ENCODE measurements around the gene SAPCD1.
A peak's percentile ranks its signal among the peaks of the same experiment; 100 is the strongest.
"Not testable (repeated sequence)": the region's sequence is repeated elsewhere in the genome, so short reads cannot be mapped to it uniquely, and the experiment has no call there.

Gene SAPCD1

DNA sequence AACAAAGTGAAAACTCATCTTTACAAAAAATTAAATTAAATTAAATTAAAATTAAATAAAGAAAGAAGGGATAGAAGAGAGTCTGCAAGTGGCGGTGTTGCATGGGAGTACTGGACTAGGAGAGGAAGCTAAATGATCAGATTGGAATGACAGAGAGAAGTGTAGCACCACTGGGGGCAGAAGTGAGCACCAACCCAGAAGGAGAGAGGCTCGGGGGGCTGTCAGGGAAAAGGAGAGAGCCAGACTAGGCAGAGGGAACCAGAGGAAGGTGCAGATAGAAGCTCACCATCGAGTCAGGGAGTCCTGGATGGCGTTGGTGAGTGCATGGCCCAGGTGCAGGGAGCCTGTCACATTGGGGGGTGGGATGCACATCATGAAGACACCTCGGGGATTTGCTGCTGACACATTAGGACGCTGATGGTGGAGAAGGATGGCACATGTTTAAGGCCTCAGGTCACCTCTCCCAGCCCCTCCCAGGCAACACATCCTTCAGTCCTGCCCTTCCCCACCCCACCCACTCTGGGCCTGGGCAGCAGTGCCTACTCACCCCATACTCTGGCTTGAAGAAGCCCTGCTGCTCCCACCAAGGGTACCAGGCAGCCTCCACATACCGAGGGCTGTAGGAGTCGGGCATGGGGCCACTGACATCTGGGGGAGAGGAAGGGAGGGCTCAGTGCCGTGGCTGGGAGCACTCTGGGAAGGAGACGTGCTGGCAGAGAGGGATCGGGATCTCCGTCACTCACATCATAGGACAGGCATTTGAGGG lies 29.1 kb downstream of the SAPCD1 start:
- Histone ChIP-seq H2AK5ac (ENCODE audit: low read length) (no peak overlapping the region), H2BK5ac (ENCODE audit: low read depth, low read length, poor library complexity) (no peak overlapping the region), H2BK120ac (ENCODE audit: insufficient read depth, low read length, poor library complexity) (no peak overlapping the region), H3K27me3 (ENCODE audit: insufficient read depth, low read length) (no peaks in the 10 kb centered on the region), H3K9ac (ENCODE audit: low read length) (no peak overlapping the region), H2AFZ (ENCODE audit: insufficient read depth, low read length, poor library complexity) (no peak overlapping the region), H3K27ac (ENCODE audit: low read depth, low read length) (no peak overlapping the region), H3K4me2 (ENCODE audit: low read length) (no peak overlapping the region), H3K23ac (ENCODE audit: low read length) (no peak overlapping the region), H4K12ac (ENCODE audit: low read depth, low read length) (no peak overlapping the region), H4K91ac (ENCODE audit: low read depth, low read length) (no peak overlapping the region), H3K14ac (ENCODE audit: low read length) (no peak overlapping the region), H3K4ac (ENCODE audit: low read depth, low read length) (no peak overlapping the region), H3K36me3 (ENCODE audit: control insufficient read depth in 1 of 2, insufficient read depth in 2 of 2, low read length in 2 of 2) (peaks cover 15 to 20% of the 10 kb centered on the region in 2 experiments), H2BK12ac (ENCODE audit: low read length) (no peak overlapping the region), H3K4me1 (ENCODE audit: control insufficient read depth in 1 of 2, insufficient read depth in 2 of 2, low read length in 2 of 2) (peaks cover 5 to 9% of the 10 kb centered on the region in 2 experiments), H3K79me1 (ENCODE audit: low read length) (peaks cover 12% of the 10 kb centered on the region), H4K8ac (ENCODE audit: low read depth, low read length) (no peak overlapping the region), H3K18ac (ENCODE audit: low read length) (no peak overlapping the region), H3K4me3 (ENCODE audit: low read depth, low read length) (no peak overlapping the region), H3K79me2 (ENCODE audit: control insufficient read depth, insufficient read depth, low read length, poor library complexity) (peaks cover 13% of the 10 kb centered on the region), H3K9me3 (ENCODE audit: insufficient read depth, low read depth, low read length) (no peaks in the 10 kb centered on the region)
- peak in 1 of 2 donors; percentile 36 for DNase-seq
- WGBS (ENCODE audit: extremely low coverage, insufficient coverage, insufficient read length) = no CpG with 5 or more reads among the region's 12 CpGs

GRCh38 chr6:31792090-31792374 lies 29.6 kb downstream of the SAPCD1 start:
- no peak overlapping the region for H2BK5ac ChIP-seq (ENCODE audit: low read depth, low read length, poor library complexity)
- no peak overlapping the region for H2AFZ ChIP-seq (ENCODE audit: insufficient read depth, low read length, poor library complexity)
- H3K4me3 ChIP-seq (ENCODE audit: low read depth, low read length) = no peak overlapping the region
- no peaks in the 10 kb centered on the region for H3K27me3 ChIP-seq (ENCODE audit: insufficient read depth, low read length)
- H3K36me3 ChIP-seq (ENCODE audit: control insufficient read depth in 1 of 2, insufficient read depth in 2 of 2, low read length in 2 of 2) = peaks cover 17 to 22% of the 10 kb centered on the region in 2 experiments
- peak overlapping the region; percentile 1 for H3K27ac ChIP-seq (ENCODE audit: low read depth, low read length)
- peaks cover 5 to 9% of the 10 kb centered on the region in 2 experiments for H3K4me1 ChIP-seq (ENCODE audit: control insufficient read depth in 1 of 2, insufficient read depth in 2 of 2, low read length in 2 of 2)
- no peak overlapping the region for H3K4ac ChIP-seq (ENCODE audit: low read depth, low read length)
- no peak overlapping the region for H3K14ac ChIP-seq (ENCODE audit: low read length)
- no peak for DNase-seq
- H3K23ac ChIP-seq (ENCODE audit: low read length) = no peak overlapping the region
- H3K9ac ChIP-seq (ENCODE audit: low read length) = no peak overlapping the region
- no peak overlapping the region for H2AK5ac ChIP-seq (ENCODE audit: low read length)
- no peak overlapping the region for H3K18ac ChIP-seq (ENCODE audit: low read length)
- WGBS (ENCODE audit: extremely low coverage, insufficient coverage, insufficient read length) = no CpG with 5 or more reads among the region's 3 CpGs
- peaks cover 13% of the 10 kb centered on the region for H3K79me2 ChIP-seq (ENCODE audit: control insufficient read depth, insufficient read depth, low read length, poor library complexity)
- H2BK120ac ChIP-seq (ENCODE audit: insufficient read depth, low read length, poor library complexity) = no peak overlapping the region
- no peaks in the 10 kb centered on the region for H3K9me3 ChIP-seq (ENCODE audit: insufficient read depth, low read depth, low read length)
- no peak overlapping the region for H3K4me2 ChIP-seq (ENCODE audit: low read length)
- peaks cover 12% of the 10 kb centered on the region for H3K79me1 ChIP-seq (ENCODE audit: low read length)
- H4K91ac ChIP-seq (ENCODE audit: low read depth, low read length) = no peak overlapping the region
- H2BK12ac ChIP-seq (ENCODE audit: low read length) = no peak overlapping the region
- no peak overlapping the region for H4K12ac ChIP-seq (ENCODE audit: low read depth, low read length)
- no peak overlapping the region for H4K8ac ChIP-seq (ENCODE audit: low read depth, low read length)

DNA sequence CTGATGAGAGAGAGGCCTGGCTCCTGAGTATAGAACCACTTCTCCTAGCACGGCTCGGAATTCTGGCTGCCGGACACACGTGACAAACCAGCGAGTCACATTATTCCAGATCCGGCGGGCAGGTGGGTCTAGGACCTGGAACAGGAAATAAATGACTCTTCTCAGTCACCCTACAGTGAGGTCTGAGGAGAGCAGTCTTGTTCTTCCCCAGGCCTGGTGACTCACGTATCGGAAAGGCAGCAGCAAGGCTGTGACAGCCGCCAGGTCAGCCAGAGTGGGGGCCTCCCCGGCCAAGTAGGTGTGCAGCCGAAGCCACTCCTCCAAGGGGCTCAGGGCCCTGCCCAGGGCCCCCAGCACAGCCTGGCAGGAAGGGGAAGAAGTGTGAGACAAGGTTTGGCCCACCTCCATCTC lies 30.3 kb downstream of the SAPCD1 start:
- no peak overlapping the region for H3K4ac ChIP-seq (ENCODE audit: low read depth, low read length)
- peaks cover 19 to 21% of the 10 kb centered on the region in 2 experiments for H3K36me3 ChIP-seq (ENCODE audit: control insufficient read depth in 1 of 2, insufficient read depth in 2 of 2, low read length in 2 of 2)
- H3K4me2 ChIP-seq (ENCODE audit: low read length) = peak overlapping the region; percentile 16
- H2AK5ac ChIP-seq (ENCODE audit: low read length) = no peak overlapping the region
- no CpG with 5 or more reads among the region's 12 CpGs for WGBS (ENCODE audit: extremely low coverage, insufficient coverage, insufficient read length)
- no peak overlapping the region for H4K8ac ChIP-seq (ENCODE audit: low read depth, low read length)
- no peak overlapping the region for H3K23ac ChIP-seq (ENCODE audit: low read length)
- no peak overlapping the region for H3K18ac ChIP-seq (ENCODE audit: low read length)
- peaks cover 13% of the 10 kb centered on the region for H3K79me2 ChIP-seq (ENCODE audit: control insufficient read depth, insufficient read depth, low read length, poor library complexity)
- H3K27me3 ChIP-seq (ENCODE audit: insufficient read depth, low read length) = no peaks in the 10 kb centered on the region
- H4K12ac ChIP-seq (ENCODE audit: low read depth, low read length) = no peak overlapping the region
- H3K4me1 ChIP-seq (ENCODE audit: control insufficient read depth in 1 of 2, insufficient read depth in 2 of 2, low read length in 2 of 2) = peaks cover 5 to 9% of the 10 kb centered on the region in 2 experiments
- H3K9me3 ChIP-seq (ENCODE audit: insufficient read depth, low read depth, low read length) = no peaks in the 10 kb centered on the region
- H3K4me3 ChIP-seq (ENCODE audit: low read depth, low read length) = no peak overlapping the region
- H3K14ac ChIP-seq (ENCODE audit: low read length) = no peak overlapping the region
- H2BK12ac ChIP-seq (ENCODE audit: low read length) = no peak overlapping the region
- no peak overlapping the region for H3K9ac ChIP-seq (ENCODE audit: low read length)
- no peak overlapping the region for H2BK5ac ChIP-seq (ENCODE audit: low read depth, low read length, poor library complexity)
- DNase-seq = peak in 1 of 2 donors; percentile 43
- peak overlapping the region; percentile 46 for H2BK120ac ChIP-seq (ENCODE audit: insufficient read depth, low read length, poor library complexity)
- no peak overlapping the region for H2AFZ ChIP-seq (ENCODE audit: insufficient read depth, low read length, poor library complexity)
- peaks cover 12% of the 10 kb centered on the region for H3K79me1 ChIP-seq (ENCODE audit: low read length)
- H4K91ac ChIP-seq (ENCODE audit: low read depth, low read length) = no peak overlapping the region
- H3K27ac ChIP-seq (ENCODE audit: low read depth, low read length) = peak overlapping the region; percentile 46

- not testable (repeated sequence) for H2AFZ ChIP-seq (ENCODE audit: insufficient read depth, low read length, poor library complexity); H2BK120ac ChIP-seq (ENCODE audit: insufficient read depth, low read length, poor library complexity); H2BK5ac ChIP-seq (ENCODE audit: low read depth, low read length, poor library complexity); H3K9ac ChIP-seq (ENCODE audit: low read length); H2BK12ac ChIP-seq (ENCODE audit: low read length); H3K27me3 ChIP-seq (ENCODE audit: insufficient read depth, low read length); H3K9me3 ChIP-seq (ENCODE audit: insufficient read depth, low read depth, low read length); H4K12ac ChIP-seq (ENCODE audit: low read depth, low read length); H3K27ac ChIP-seq (ENCODE audit: low read depth, low read length); H3K23ac ChIP-seq (ENCODE audit: low read length); H3K4me1 ChIP-seq (ENCODE audit: control insufficient read depth in 1 of 2, insufficient read depth in 2 of 2, low read length in 2 of 2); H3K14ac ChIP-seq (ENCODE audit: low read length); DNase-seq; H3K18ac ChIP-seq (ENCODE audit: low read length); H4K8ac ChIP-seq (ENCODE audit: low read depth, low read length); H2AK5ac ChIP-seq (ENCODE audit: low read length); H4K91ac ChIP-seq (ENCODE audit: low read depth, low read length); H3K4me3 ChIP-seq (ENCODE audit: low read depth, low read length)
- H3K79me1 ChIP-seq (ENCODE audit: low read length) = peaks cover 12% of the 10 kb centered on the region
- peak overlapping the region; percentile 60 for H3K4ac ChIP-seq (ENCODE audit: low read depth, low read length)
- H3K79me2 ChIP-seq (ENCODE audit: control insufficient read depth, insufficient read depth, low read length, poor library complexity) = peaks cover 13% of the 10 kb centered on the region
- WGBS (ENCODE audit: extremely low coverage, insufficient coverage, insufficient read length) = no CpG with 5 or more reads among the region's 6 CpGs
- H3K36me3 ChIP-seq (ENCODE audit: control insufficient read depth in 1 of 2, insufficient read depth in 2 of 2, low read length in 2 of 2) = peaks cover 19 to 22% of the 10 kb centered on the region in 2 experiments
- peak overlapping the region; percentile 97 for H3K4me2 ChIP-seq (ENCODE audit: low read length)
These were observed 31.4 kb downstream of the SAPCD1 start for GRCh38 chr6:31793927-31794245.

Data from trophoblast cell (in vitro differentiated cells and primary cell).